Erythroblast (primary cell): Measurements from ENCODE around the gene TRA2A.

Experiments
- GATA1 ChIP-seq: IDR thresholded peaks from 2 replicates; pipeline ENCODE4 v1.6.1; 2011; ENCODE audit warnings: low read depth, mild to moderate bottlenecking, control low read depth, low read length, moderate library complexity
- POLR2A ChIP-seq: IDR thresholded peaks from 2 replicates; pipeline ENCODE4 v1.6.1; 2011; ENCODE audit warnings: mild to moderate bottlenecking, low read length

DNA sequence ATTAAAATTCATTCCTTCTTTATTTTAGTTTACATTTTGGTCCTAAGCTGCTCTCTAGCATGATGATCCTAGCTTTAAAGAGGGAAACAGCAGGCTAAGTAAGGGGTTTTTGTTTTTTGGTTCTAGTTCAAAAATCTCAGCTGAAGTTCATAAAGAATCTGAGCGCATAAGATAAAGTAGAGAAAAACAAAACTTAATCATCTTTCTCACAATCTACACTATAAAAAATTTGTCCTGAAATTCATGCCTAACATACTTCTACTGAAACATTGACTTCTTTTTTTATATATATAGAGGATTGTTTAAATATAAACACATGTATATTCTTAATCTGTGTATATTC is 54.7 kb downstream of the TRA2A start:
- TF ChIP-seq POLR2A (no peak), GATA1 (no peak)
